ENCODE measurements around the gene STK32B. TPM values are rescaled to one million over a fixed set of nuclear protein-coding genes. Genes with fewer than 3 reads are reported as not detected.

The STK32B gene
- total RNA-seq, 1 experiment from 2014 or later, result 1.1 TPM

DNA sequence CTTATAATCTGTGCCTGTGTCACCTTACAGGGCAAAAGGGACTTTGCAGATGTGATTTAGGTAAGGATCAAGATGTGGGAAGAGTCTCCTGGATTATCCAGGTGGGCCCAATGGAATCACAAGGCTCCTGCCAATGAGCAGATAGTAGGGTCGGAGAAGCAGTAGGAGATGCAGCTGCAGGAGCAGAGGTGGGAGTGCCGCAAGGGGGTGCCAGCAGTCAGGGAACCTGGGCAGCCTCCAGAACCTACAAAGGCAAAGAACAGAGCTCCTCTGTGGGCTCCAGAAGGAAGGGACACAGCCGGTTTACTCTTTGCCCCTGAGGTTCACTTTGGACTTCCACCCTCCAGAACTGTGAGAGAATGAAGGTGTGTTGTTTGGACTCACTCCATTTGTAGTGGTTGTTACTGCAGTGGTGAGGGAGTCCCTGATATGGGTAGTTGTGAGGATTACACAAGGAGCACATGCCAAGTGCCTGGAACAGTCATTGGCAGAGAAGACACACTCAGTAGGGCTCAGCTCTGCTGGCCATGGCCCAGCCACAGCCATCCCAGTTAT, 338.6 kb downstream of the STK32B start:
- Histone ChIP-seq H3K4me1 (ENCODE audit: insufficient read depth, low read length) (no peaks in the 10 kb centered on the region), H3K36me3 (ENCODE audit: low read depth, low read length) (no peaks in the 10 kb centered on the region), H3K9me2 (replicated peaks; ENCODE audit: low read length) (no peaks in the 10 kb centered on the region), H3F3A (ENCODE audit: low read length, unreplicated experiment) (no peaks in the 10 kb centered on the region), H4K20me1 (ENCODE audit: low read length) (no peaks in the 10 kb centered on the region), H3K9me3 (ENCODE audit: low read length) (no peaks in the 10 kb centered on the region), H3K79me2 (ENCODE audit: low read length) (no peaks in the 10 kb centered on the region), H3K4me3 (ENCODE audit: low read length) (no peak overlapping the region), H3K27ac (ENCODE audit: low read length) (no peak overlapping the region), H2AFZ (ENCODE audit: low read length) (no peak overlapping the region), H3K27me3 (ENCODE audit: low read length) (0 out of 2 replicates have a peak, but pooled peaks cover 3% of the 10 kb centered on the region), H3K4me2 (ENCODE audit: low read length) (no peak overlapping the region), H3K9ac (ENCODE audit: low read length) (no peak overlapping the region)
- ATAC-seq (no peak), DNase-seq (no peak)
- TF ChIP-seq EZH2phosphoT487 (IDR thresholded peaks at IDR 0.05; ENCODE audit: borderline replicate concordance, low read length) (no peak), EZH2 (IDR thresholded peaks at IDR 0.05; ENCODE audit: low read length, unreplicated experiment) (no peak)
- TF ChIP-seq, protein P1, sequence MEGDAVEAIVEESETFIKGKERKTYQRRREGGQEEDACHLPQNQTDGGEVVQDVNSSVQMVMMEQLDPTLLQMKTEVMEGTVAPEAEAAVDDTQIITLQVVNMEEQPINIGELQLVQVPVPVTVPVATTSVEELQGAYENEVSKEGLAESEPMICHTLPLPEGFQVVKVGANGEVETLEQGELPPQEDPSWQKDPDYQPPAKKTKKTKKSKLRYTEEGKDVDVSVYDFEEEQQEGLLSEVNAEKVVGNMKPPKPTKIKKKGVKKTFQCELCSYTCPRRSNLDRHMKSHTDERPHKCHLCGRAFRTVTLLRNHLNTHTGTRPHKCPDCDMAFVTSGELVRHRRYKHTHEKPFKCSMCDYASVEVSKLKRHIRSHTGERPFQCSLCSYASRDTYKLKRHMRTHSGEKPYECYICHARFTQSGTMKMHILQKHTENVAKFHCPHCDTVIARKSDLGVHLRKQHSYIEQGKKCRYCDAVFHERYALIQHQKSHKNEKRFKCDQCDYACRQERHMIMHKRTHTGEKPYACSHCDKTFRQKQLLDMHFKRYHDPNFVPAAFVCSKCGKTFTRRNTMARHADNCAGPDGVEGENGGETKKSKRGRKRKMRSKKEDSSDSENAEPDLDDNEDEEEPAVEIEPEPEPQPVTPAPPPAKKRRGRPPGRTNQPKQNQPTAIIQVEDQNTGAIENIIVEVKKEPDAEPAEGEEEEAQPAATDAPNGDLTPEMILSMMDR (conservative IDR thresholded peaks at IDR 0.05; ENCODE audit: low read depth, low read length), result no peak
- POLR2A ChIA-PET (ENCODE audit: unreplicated experiment), result no interaction called here
- CTCF ChIA-PET, result no interaction called here
- BruUV-seq (replicated peaks), result no TSS peak
- intact Hi-C loops (cut with micrococcal nuclease), result no loop called here

GRCh38 chr4:5391492-5391891, 340.2 kb downstream of the STK32B start:
- POLR2A ChIA-PET (ENCODE audit: unreplicated experiment), result no interaction called here

GRCh38 chr4:5393911-5394513, 342.7 kb downstream of the STK32B start:
- POLR2A ChIA-PET (ENCODE audit: unreplicated experiment), result no interaction called here
- Histone ChIP-seq H3K27ac (ENCODE audit: low read length) (no peak overlapping the region), H3K79me2 (ENCODE audit: low read length) (no peaks in the 10 kb centered on the region), H3K4me3 (ENCODE audit: low read length) (no peak overlapping the region), H4K20me1 (ENCODE audit: low read length) (no peaks in the 10 kb centered on the region), H3K4me2 (ENCODE audit: low read length) (no peak overlapping the region), H3K9me2 (replicated peaks; ENCODE audit: low read length) (no peaks in the 10 kb centered on the region), H3K27me3 (ENCODE audit: low read length) (0 out of 2 replicates have a peak, but pooled peaks cover 3% of the 10 kb centered on the region), H3K9ac (ENCODE audit: low read length) (no peak overlapping the region), H3K4me1 (ENCODE audit: insufficient read depth, low read length) (no peaks in the 10 kb centered on the region), H3K36me3 (ENCODE audit: low read depth, low read length) (no peaks in the 10 kb centered on the region), H3K9me3 (ENCODE audit: low read length) (no peaks in the 10 kb centered on the region), H2AFZ (ENCODE audit: low read length) (no peak overlapping the region), H3F3A (ENCODE audit: low read length, unreplicated experiment) (no peaks in the 10 kb centered on the region)
- CTCF ChIA-PET, result no interaction called here
- TF ChIP-seq EZH2 (IDR thresholded peaks at IDR 0.05; ENCODE audit: low read length, unreplicated experiment), result no peak
- TF ChIP-seq, protein P1 (conservative IDR thresholded peaks at IDR 0.05; ENCODE audit: low read depth, low read length), result no peak
- no peak for TF ChIP-seq EZH2phosphoT487 (IDR thresholded peaks at IDR 0.05; ENCODE audit: borderline replicate concordance, low read length)
- intact Hi-C loops (cut with micrococcal nuclease), result no loop called here
- no peak for DNase-seq
- no peak for ATAC-seq
- BruUV-seq (replicated peaks), result no TSS peak

More at GRCh38 chr4:5391492-5391891, 340.2 kb downstream of the STK32B start:
- no peaks in the 10 kb centered on the region for H4K20me1 ChIP-seq (ENCODE audit: low read length)
- H3K4me1 ChIP-seq (ENCODE audit: insufficient read depth, low read length), result no peaks in the 10 kb centered on the region
- no peak overlapping the region for H3K4me2 ChIP-seq (ENCODE audit: low read length)
- no peak for TF ChIP-seq EZH2phosphoT487 (IDR thresholded peaks at IDR 0.05; ENCODE audit: borderline replicate concordance, low read length)
- CTCF ChIA-PET, result no interaction called here
- no TSS peak for BruUV-seq (replicated peaks)
- H2AFZ ChIP-seq (ENCODE audit: low read length), result no peak overlapping the region
- ATAC-seq, result no peak
- intact Hi-C loops (cut with micrococcal nuclease), result no loop called here
- H3K9ac ChIP-seq (ENCODE audit: low read length), result no peak overlapping the region
- no peaks in the 10 kb centered on the region for H3K79me2 ChIP-seq (ENCODE audit: low read length)
- H3K36me3 ChIP-seq (ENCODE audit: low read depth, low read length), result no peaks in the 10 kb centered on the region
- no peaks in the 10 kb centered on the region for H3F3A ChIP-seq (ENCODE audit: low read length, unreplicated experiment)
- no peaks in the 10 kb centered on the region for H3K9me2 ChIP-seq (replicated peaks; ENCODE audit: low read length)
- H3K4me3 ChIP-seq (ENCODE audit: low read length), result no peak overlapping the region
- no peak for DNase-seq
- no peak overlapping the region for H3K27ac ChIP-seq (ENCODE audit: low read length)
- no peaks in the 10 kb centered on the region for H3K9me3 ChIP-seq (ENCODE audit: low read length)
- H3K27me3 ChIP-seq (ENCODE audit: low read length), result 0 out of 2 replicates have a peak, but pooled peaks cover 3% of the 10 kb centered on the region
